OCI-LY1 (cell line): ENCODE measurements around the gene SPTB.

Source experiments
- CTCF ChIP-seq: fragments of 200-600 bp; sonication (generic), shearing (Covaris generic); IDR thresholded peaks from 2 replicates; pipeline ENCODE4 v1.5.1; 2017; ENCODE audit warnings: mild to moderate bottlenecking, antibody characterized with exemption, low read length, moderate library complexity, mixed read lengths
- EZH2 ChIP-seq: fragments of 200-600 bp; sonication (generic), shearing (Covaris generic); IDR thresholded peaks from 2 replicates; pipeline ENCODE4 v1.8.0; 2017; ENCODE audit warnings: borderline replicate concordance, mixed run types, mild to moderate bottlenecking, antibody characterized with exemption, low read length, moderate library complexity, mixed read lengths

GRCh38 chr14:64704743-64705380 is 174.8 kb downstream of the SPTB start:
- TF ChIP-seq CTCF: no peak
- no peak for TF ChIP-seq EZH2
